HCT116 (cell line): Measurements from ENCODE around the gene PRAMEF12. TPM values are rescaled to one million over a fixed set of nuclear protein-coding genes. Genes with fewer than 3 reads are reported as not detected.

ENCODE experiments used
- ATAC-seq: fragments of 200-7000 bp; cut with Tn5 transposase; 2 replicates; pipeline ENCODE4 v1.9.1; 2020; ENCODE audit warnings: mild to moderate bottlenecking, moderate library complexity
- BruUV-seq: library from RNA; stranded (reverse); fragments of 400-500 nt; replicated peaks from 2 replicates; lab custom pipeline; 2021; lab: Mats Ljungman, UMichigan
- CTCF ChIA-PET: fragments of 300-600 bp; sonication (Branson Sonifier 250); formaldehyde crosslinking; loops from one replicate; lab custom pipeline; 2021; ENCODE audit warnings: antibody characterized with exemption; lab: Charles Lee
- POLR2A ChIA-PET: fragments of 300-600, 350-600 bp; sonication (Branson Sonifier 250); formaldehyde crosslinking; loops from one replicate; lab custom pipeline; 2021; ENCODE audit warnings: antibody characterized with exemption; lab: Charles Lee
- RAD21 ChIA-PET, 2 experiments: fragments of 300-600 bp; sonication (Branson Sonifier 250); formaldehyde crosslinking; loops; one replicate each; lab custom pipeline; 2023; ENCODE audit warnings: low total read pairs in 2 of 2; ENCODE audit not compliant: uncharacterized antibody in 2 of 2, unreplicated experiment in 2 of 2, low non-redundant PET in 1 of 2; lab: Charles Lee
- DNase-seq: peaks from one replicate; pipeline ENCODE4 v3.0.0-alpha.2; 2010; ENCODE audit warnings: low read depth, low spot score
- H2AFZ ChIP-seq: fragments of 200-600 bp; shearing (Covaris generic), sonication (generic); 2 replicates; pipeline ENCODE4 v1.6.1; 2017; ENCODE audit warnings: low read depth, mixed run types, mixed read lengths, antibody characterized with exemption, low read length; ENCODE audit not compliant: poor library complexity, severe bottlenecking
- H3K27ac ChIP-seq: 2 replicates; pipeline ENCODE4 v1.5.1; 2012; ENCODE audit warnings: low read depth, low read length
- H3K27me3 ChIP-seq: fragments of 200-600 bp; sonication (generic); 2 replicates; pipeline ENCODE4 v1.6.1; 2016; ENCODE audit warnings: mixed run types, low read length, mixed read lengths; ENCODE audit not compliant: insufficient read depth
- H3K36me3 ChIP-seq, 2 experiments: fragments of 200-500 bp in 1 of 2; fragments of 200-600 bp in 1 of 2; sonication (Bioruptor generic) in 1 of 2; sonication (generic) in 1 of 2; 2 replicates each; pipeline versions ENCODE4 v1.5.1 to v1.6.1; 2014 to 2016; ENCODE audit warnings: low read length in 2 of 2, inconsistent platforms in 1 of 2, mixed read lengths in 1 of 2, mixed run types in 1 of 2; ENCODE audit not compliant: insufficient read depth in 2 of 2, control insufficient read depth in 1 of 2
- H3K4me1 ChIP-seq, 2 experiments: fragments of 200-600 bp in 1 of 2; sonication (generic) in 1 of 2; 2 replicates each; pipeline versions ENCODE4 v1.5.1 to v1.6.1; 2012 to 2017; ENCODE audit warnings: low read length in 2 of 2, inconsistent platforms in 1 of 2, mild to moderate bottlenecking in 1 of 2, mixed read lengths in 1 of 2, mixed run types in 1 of 2, moderate library complexity in 1 of 2; ENCODE audit not compliant: insufficient read depth in 2 of 2, control insufficient read depth in 1 of 2
- H3K4me2 ChIP-seq: fragments of 200-600 bp; sonication (generic); 2 replicates; pipeline ENCODE4 v1.6.1; 2017; ENCODE audit warnings: mixed run types, low read length, mixed read lengths
- H3K4me3 ChIP-seq, 2 experiments: fragments of 200-600 bp in 1 of 2; sonication (generic) in 1 of 2; replicated peaks in 1 of 2; 2 replicates each; pipeline ENCODE4 v1.5.1; 2011 to 2016; ENCODE audit warnings: low read length in 2 of 2, control low read depth in 1 of 2, low read depth in 1 of 2, mild to moderate bottlenecking in 1 of 2, mixed read lengths in 1 of 2, mixed run types in 1 of 2
- H3K79me2 ChIP-seq: fragments of 200-600 bp; sonication (generic); 2 replicates; pipeline ENCODE4 v1.6.1; 2017; ENCODE audit warnings: mild to moderate bottlenecking, mixed run types, low read length, moderate library complexity, mixed read lengths; ENCODE audit not compliant: insufficient read depth
- H3K9ac ChIP-seq: fragments of 200-600 bp; sonication (generic); 2 replicates; pipeline ENCODE4 v1.6.1; 2016; ENCODE audit warnings: low read length, mixed read lengths
- H3K9me2 ChIP-seq: fragments of 200-600 bp; sonication (generic), shearing (Covaris generic); 2 replicates; pipeline ENCODE4 v1.6.1; 2017; ENCODE audit warnings: mixed run types, mild to moderate bottlenecking, moderate library complexity; ENCODE audit not compliant: insufficient read depth
- H3K9me3 ChIP-seq, 2 experiments: fragments of 200-500 bp in 1 of 2; fragments of 200-600 bp in 1 of 2; sonication (Bioruptor generic) in 1 of 2; sonication (generic) in 1 of 2; 2 replicates each; pipeline ENCODE4 v1.6.1; 2014 to 2017; ENCODE audit warnings: low read length in 2 of 2, mixed read lengths in 2 of 2, inconsistent platforms in 1 of 2, low read depth in 1 of 2, mild to moderate bottlenecking in 1 of 2, mixed run types in 1 of 2, moderate library complexity in 1 of 2; ENCODE audit not compliant: control insufficient read depth in 1 of 2, insufficient read depth in 1 of 2
- H4K20me1 ChIP-seq: fragments of 200-600 bp; sonication (generic), shearing (Covaris generic); 2 replicates; pipeline ENCODE4 v1.6.1; 2017; ENCODE audit warnings: mixed run types, mild to moderate bottlenecking, moderate library complexity; ENCODE audit not compliant: insufficient read depth
- ATF3 ChIP-seq: IDR thresholded peaks from 2 replicates; pipeline ENCODE4 v1.6.1; 2012
- CEBPB ChIP-seq: IDR thresholded peaks from 2 replicates; pipeline ENCODE4 v1.6.1; 2012; ENCODE audit warnings: low read depth
- CTCF ChIP-seq, 3 experiments: fragments of 200-600 bp in 1 of 3; sonication (generic) in 1 of 3; IDR thresholded peaks in 2 of 3; conservative IDR thresholded peaks in 1 of 3; 2 replicates each; pipeline ENCODE4 v1.5.1; 2012 to 2017; ENCODE audit warnings: low read depth in 2 of 3, low read length in 2 of 3, antibody characterized with exemption in 1 of 3, borderline replicate concordance in 1 of 3, control low read depth in 1 of 3, mild to moderate bottlenecking in 1 of 3, mixed read lengths in 1 of 3, mixed run types in 1 of 3, moderate library complexity in 1 of 3; ENCODE audit not compliant: insufficient read depth in 1 of 3
- EGR1 ChIP-seq: IDR thresholded peaks from 2 replicates; pipeline ENCODE4 v1.6.1; 2012; ENCODE audit warnings: low read depth
- JUND ChIP-seq: IDR thresholded peaks from 2 replicates; pipeline ENCODE4 v1.6.1; 2012
- POLR2A ChIP-seq: IDR thresholded peaks from 2 replicates; pipeline ENCODE4 v1.7.0; 2011; ENCODE audit warnings: borderline replicate concordance; ENCODE audit not compliant: insufficient read depth, insufficient read length; ENCODE audit errors: extremely low read depth
- SIN3A ChIP-seq: IDR thresholded peaks from 2 replicates; pipeline ENCODE4 v1.6.1; 2012; ENCODE audit warnings: low read depth
- SP1 ChIP-seq: IDR thresholded peaks from 2 replicates; pipeline ENCODE4 v1.6.1; 2012; ENCODE audit warnings: low read depth
- YY1 ChIP-seq: IDR thresholded peaks from 2 replicates; pipeline ENCODE4 v1.6.1; 2011; ENCODE audit warnings: low read length, low read depth, moderate library complexity, mild to moderate bottlenecking; ENCODE audit not compliant: insufficient replicate concordance; ENCODE audit errors: extremely low read depth
- intact Hi-C: fragments of 100-400 bp; cut with micrococcal nuclease; formaldehyde crosslinking; loops from 2 replicates; pipeline ENCODE4 v1.10.0; 2022
- total RNA-seq: library from RNA; stranded (reverse); gene quantifications from one replicate; pipeline ENCODE4 v1.2.1, GENCODE V29; 2021; ENCODE audit not compliant: unreplicated experiment

The PRAMEF12 gene
- total RNA-seq, 1 experiment from 2014 or later = not detected

- TF ChIP-seq CEBPB = no peak
- no peak for TF ChIP-seq EGR1
- TF ChIP-seq, all 23 proteins: peak for 0
These were observed 18.8 kb upstream of the PRAMEF12 start (continued) for GRCh38 chr1:12754738-12755137.

GRCh38 chr1:12756273-12756672 lies 17.3 kb upstream of the PRAMEF12 start:
- BruUV-seq = no TSS peak
- Histone ChIP-seq H3K36me3 (no peaks in the 10 kb centered on the region), H3K79me2 (no peaks in the 10 kb centered on the region), H3K4me3 (no peak overlapping the region), H3K4me1 (no peaks in the 10 kb centered on the region), H3K9me2 (no peaks in the 10 kb centered on the region), H3K4me2 (no peak overlapping the region), H4K20me1 (no peaks in the 10 kb centered on the region), H3K9ac (no peak overlapping the region), H3K27ac (no peak overlapping the region), H3K27me3 (peaks cover 16% of the 10 kb centered on the region), H3K9me3 (no peaks in the 10 kb centered on the region), H2AFZ (no peak overlapping the region)
- ChIA-PET CTCF (no interaction called here), RAD21 (no interaction called here), POLR2A (no interaction called here)
- no peak for DNase-seq
- ATAC-seq = no peak
- TF ChIP-seq SIN3A = no peak
- TF ChIP-seq POLR2A = no peak
- TF ChIP-seq ATF3 = no peak
- TF ChIP-seq CTCF (IDR thresholded peaks at IDR 0.05 in 2 of 3, conservative IDR thresholded peaks at IDR 0.05 in 1 of 3; ENCODE audit: borderline replicate concordance in 1 of 3, insufficient read depth in 1 of 3, low read depth in 2 of 3, low read length in 2 of 3) = no peak
- no peak for TF ChIP-seq YY1
- no peak for TF ChIP-seq JUND
- no peak for TF ChIP-seq SP1
- intact Hi-C loops = no loop called here
